Endothelial cell (in vitro differentiated cells): ENCODE data around the gene PTTG1IP. TPM values are rescaled to one million over a fixed set of nuclear protein-coding genes. Genes with fewer than 3 reads are reported as not detected.

Experiments
- DNase-seq: peaks from one replicate; pipeline ENCODE4 v3.0.0; 2021; ENCODE audit warnings: low spot score
- H3K27ac Mint-ChIP-seq: one replicate; pipeline ENCODE4 v1.8.0; 2021; ENCODE audit warnings: mixed read lengths, inconsistent platforms; ENCODE audit not compliant: unreplicated experiment
- H3K27me3 Mint-ChIP-seq: one replicate; pipeline ENCODE4 v1.8.0; 2021; ENCODE audit warnings: mild to moderate bottlenecking, moderate library complexity, mixed read lengths, inconsistent platforms; ENCODE audit not compliant: unreplicated experiment
- H3K36me3 Mint-ChIP-seq: one replicate; pipeline ENCODE4 v1.8.0; 2021; ENCODE audit warnings: mild to moderate bottlenecking, low read depth, mixed read lengths, inconsistent platforms; ENCODE audit not compliant: unreplicated experiment
- H3K4me1 Mint-ChIP-seq: one replicate; pipeline ENCODE4 v1.8.0; 2021; ENCODE audit warnings: mild to moderate bottlenecking, mixed read lengths, inconsistent platforms; ENCODE audit not compliant: unreplicated experiment
- H3K4me3 Mint-ChIP-seq: one replicate; pipeline ENCODE4 v1.8.0; 2021; ENCODE audit warnings: mild to moderate bottlenecking, mixed read lengths, inconsistent platforms; ENCODE audit not compliant: unreplicated experiment
- H3K9me3 Mint-ChIP-seq: one replicate; pipeline ENCODE4 v1.8.0; 2021; ENCODE audit warnings: mixed read lengths, inconsistent platforms; ENCODE audit not compliant: unreplicated experiment
- CTCF ChIP-seq: fragments of 200-600 bp; sonication (generic); IDR thresholded peaks from one replicate; pipeline ENCODE4 v1.5.0; 2021; ENCODE audit warnings: antibody characterized with exemption; ENCODE audit not compliant: unreplicated experiment
- total RNA-seq: library from RNA; stranded (reverse); fragmentation: NEBNext Ultra II Directional; extraction: Animal tissue kit (Norgen Biotek cat#: 25700); gene quantifications from one replicate; pipeline ENCODE4 v1.2.1, GENCODE V29; 2021; ENCODE audit not compliant: unreplicated experiment

The PTTG1IP gene
- total RNA-seq, 1 donor from 2014 or later, result 223 TPM

GRCh38 chr21:44887807-44888580 lies 14.5 kb upstream of the PTTG1IP start:
- DNase-seq, result no peak
- H3K4me3 Mint-ChIP-seq, result no peak overlapping the region
- TF ChIP-seq CTCF, result no peak
- H3K4me1 Mint-ChIP-seq, result no peaks in the 10 kb centered on the region
- H3K27me3 Mint-ChIP-seq, result peaks cover 2% of the 10 kb centered on the region
- H3K27ac Mint-ChIP-seq, result no peak overlapping the region
- H3K36me3 Mint-ChIP-seq, result no peaks in the 10 kb centered on the region
- no peaks in the 10 kb centered on the region for H3K9me3 Mint-ChIP-seq

- Mint-ChIP-seq H3K36me3 (no peaks in the 10 kb centered on the region), H3K27ac (no peak overlapping the region), H3K9me3 (no peaks in the 10 kb centered on the region), H3K4me1 (peaks cover 2% of the 10 kb centered on the region), H3K4me3 (no peak overlapping the region), H3K27me3 (peaks cover 2% of the 10 kb centered on the region)
- no peak for DNase-seq
- no peak for TF ChIP-seq CTCF
These were observed 13.8 kb upstream of the PTTG1IP start for GRCh38 chr21:44887126-44887806.

GRCh38 chr21:44886113-44887075 lies 12.9 kb upstream of the PTTG1IP start:
- H3K27me3 Mint-ChIP-seq, result peaks cover 2% of the 10 kb centered on the region
- DNase-seq, result no peak
- no peaks in the 10 kb centered on the region for H3K36me3 Mint-ChIP-seq
- peaks cover 11% of the 10 kb centered on the region for H3K4me1 Mint-ChIP-seq
- no peak for TF ChIP-seq CTCF
- no peaks in the 10 kb centered on the region for H3K9me3 Mint-ChIP-seq
- no peak overlapping the region for H3K27ac Mint-ChIP-seq
- no peak overlapping the region for H3K4me3 Mint-ChIP-seq

GRCh38 chr21:44885615-44886014 lies 12.1 kb upstream of the PTTG1IP start:
- DNase-seq, result no peak
- Mint-ChIP-seq H3K36me3 (no peaks in the 10 kb centered on the region), H3K9me3 (no peaks in the 10 kb centered on the region), H3K4me1 (peaks cover 19% of the 10 kb centered on the region), H3K27ac (no peak overlapping the region), H3K27me3 (peaks cover 2% of the 10 kb centered on the region), H3K4me3 (no peak overlapping the region)
- TF ChIP-seq CTCF, result no peak
